ENCODE measurements around the gene VSIR. TPM values are rescaled to one million over a fixed set of nuclear protein-coding genes. Genes with fewer than 3 reads are reported as not detected.
A peak's percentile ranks its signal among the peaks of the same experiment; 100 is the strongest.

The VSIR gene
- total and polyA plus RNA-seq, 9 of the 15 experiments (the other 6 are each of a cell fraction or from before 2014, with no cell fraction given), result 0.14 to 20.5 (median 9.3) TPM

GRCh38 chr10:71716426-71716825 lies 56.9 kb downstream of the VSIR start:
- no peaks in the 10 kb centered on the region for H3K27me3 ChIP-seq (ENCODE audit: control insufficient read depth in 2 of 2, insufficient read depth in 2 of 2, low read length in 2 of 2)
- no peak overlapping the region for H3K4me2 ChIP-seq (ENCODE audit: insufficient read depth, low read length)
- in situ Hi-C loops (cut with MboI) (no loop called here), intact Hi-C loops (cut with micrococcal nuclease) (no loop called here)
- POLR2A ChIA-PET, result interaction anchor here (0.7 kb wide), 1 partner anchor 343 kb away, joined by 3 read pairs; no protein-coding TSS in a partner anchor
- no peak for FAIRE-seq
- 57% methylated on average over 5 of the region's 5 CpGs for WGBS (ENCODE audit: insufficient coverage, low coverage, missing lambda C conversion rate)
- H3K27ac ChIP-seq (ENCODE audit: extremely low read depth, low read depth, low read length), result no peak overlapping the region
- no TSS peak for BruUV-seq (replicated peaks)
- CTCF ChIA-PET (ENCODE audit: low intra/inter-chr PET ratio), result no interaction called here
- no peaks in the 10 kb centered on the region for H3K79me2 ChIP-seq (ENCODE audit: control insufficient read depth, insufficient read depth, low read length)
- no peak for ATAC-seq
- no peak for DNase-seq (ENCODE audit: extremely low read depth in 1 of 4, low spot score in 3 of 4)
- H3K36me3 ChIP-seq (ENCODE audit: control insufficient read depth, insufficient read depth, low read length), result no peaks in the 10 kb centered on the region
- no peaks in the 10 kb centered on the region for H3K9me3 ChIP-seq (replicated peaks; ENCODE audit: control insufficient read depth, insufficient read depth, low read depth, low read length)
- H3K4me3 ChIP-seq, result no peak overlapping the region
- H4K20me1 ChIP-seq (replicated peaks; ENCODE audit: control insufficient read depth, insufficient read depth, low read length), result no peaks in the 10 kb centered on the region
- H3K4me1 ChIP-seq (replicated peaks in 1 of 2; ENCODE audit: control insufficient read depth in 2 of 2, insufficient read depth in 2 of 2, low read length in 2 of 2), result peaks cover 24 to 40% of the 10 kb centered on the region in 2 experiments
- no peaks in the 10 kb centered on the region for H3K9me1 ChIP-seq (ENCODE audit: control insufficient read depth, insufficient read depth, low read length)
- H2AFZ ChIP-seq (ENCODE audit: low read depth, low read length), result no peak overlapping the region
- H3K9ac ChIP-seq (ENCODE audit: insufficient read depth in 1 of 2, low read depth in 2 of 2, low read length in 2 of 2), result 0 out of 4 replicates have a peak overlapping the region, but pooled peaks of 1 of the 2 experiments have one; percentile 12
- TF ChIP-seq PRPF4 (IDR thresholded peaks at IDR 0.05; ENCODE audit: insufficient read depth, low read depth, low read length, poor library complexity, severe bottlenecking) (no peak), KDM1A (IDR thresholded peaks at IDR 0.05) (no peak), SMAD1 (IDR thresholded peaks at IDR 0.05; ENCODE audit: low read depth, low read length, partially characterized antibody) (no peak), ATF1 (CRISPR knock-in tag; IDR thresholded peaks at IDR 0.05) (no peak), ATF1 (tag; IDR thresholded peaks at IDR 0.05) (no peak), CTBP1 (IDR thresholded peaks at IDR 0.05; ENCODE audit: borderline replicate concordance) (no peak), ZNF511 (CRISPR knock-in tag; IDR thresholded peaks at IDR 0.05) (no peak), PCBP2 (IDR thresholded peaks at IDR 0.05; ENCODE audit: low read depth, low read length, poor library complexity, severe bottlenecking) (no peak), NBN (IDR thresholded peaks at IDR 0.05; ENCODE audit: low read depth) (no peak), ZNF408 (CRISPR knock-in tag; IDR thresholded peaks at IDR 0.05; ENCODE audit: low read depth) (no peak), RHOXF2B (CRISPR knock-in tag; conservative IDR thresholded peaks at IDR 0.05) (no peak), ZFP1 (CRISPR knock-in tag; IDR thresholded peaks at IDR 0.05) (no peak), TAF9B (IDR thresholded peaks at IDR 0.05; ENCODE audit: partially characterized antibody) (no peak), RBFOX2 (IDR thresholded peaks at IDR 0.05; ENCODE audit: low read depth, low read length) (no peak), ZBTB2 (IDR thresholded peaks at IDR 0.05) (no peak), NCOA4 (IDR thresholded peaks at IDR 0.05; ENCODE audit: partially characterized antibody) (no peak)
